Measurements from ENCODE around the gene NSUN2.
"Not testable (repeated sequence)": the region's sequence is repeated elsewhere in the genome, so short reads cannot be mapped to it uniquely, and the experiment has no call there.

Gene NSUN2

GRCh38 chr5:6632888-6633468, at the start of gene NSUN2, which contains the start of gene SRD5A1:
Gene NSUN2 (minus strand): TSS chr5:6633044. CDS start chr5:6632979, 65 bp downstream.
Gene SRD5A1 (plus strand): TSS chr5:6633440. CDS start chr5:6633577, 137 bp downstream.
- peak; percentile 73 to 90 for DNase-seq (ENCODE audit: low read depth in 1 of 2, low spot score in 1 of 2)

GRCh38 chr5:6682239-6682638, 49.4 kb upstream of the NSUN2 start:
- no peak for DNase-seq (ENCODE audit: low read depth in 1 of 2, low spot score in 1 of 2)

GRCh38 chr5:6681682-6682081, 48.8 kb upstream of the NSUN2 start:
- no peak for DNase-seq (ENCODE audit: low read depth in 1 of 2, low spot score in 1 of 2)

- DNase-seq (ENCODE audit: low read depth in 1 of 2, low spot score in 1 of 2) = no peak
Measured at GRCh38 chr5:6680922-6681321, 48.1 kb upstream of the NSUN2 start.

- DNase-seq (ENCODE audit: low read depth in 1 of 2, low spot score in 1 of 2) = no peak
Measured at GRCh38 chr5:6678385-6678784, 45.5 kb upstream of the NSUN2 start.

- DNase-seq (ENCODE audit: low read depth in 1 of 2, low spot score in 1 of 2) = no peak
Measured at GRCh38 chr5:6676702-6677101, 43.9 kb upstream of the NSUN2 start.

- DNase-seq (ENCODE audit: low read depth in 1 of 2, low spot score in 1 of 2) = no peak
Measured at GRCh38 chr5:6675784-6676491, 43.1 kb upstream of the NSUN2 start.

GRCh38 chr5:6674886-6675285, 42.0 kb upstream of the NSUN2 start:
- DNase-seq (ENCODE audit: low read depth in 1 of 2, low spot score in 1 of 2) = no peak

- no peak for DNase-seq (ENCODE audit: low read depth in 1 of 2, low spot score in 1 of 2)
Measured at GRCh38 chr5:6674421-6674820, 41.6 kb upstream of the NSUN2 start.

GRCh38 chr5:6673963-6674362, 41.1 kb upstream of the NSUN2 start:
- no peak for DNase-seq (ENCODE audit: low read depth in 1 of 2, low spot score in 1 of 2)

- no peak for DNase-seq (ENCODE audit: low read depth in 1 of 2, low spot score in 1 of 2)
Measured at GRCh38 chr5:6673031-6673430, 40.2 kb upstream of the NSUN2 start.

- not testable (repeated sequence) for DNase-seq (ENCODE audit: low read depth in 1 of 2, low spot score in 1 of 2)
Measured at GRCh38 chr5:6668717-6669116, 35.9 kb upstream of the NSUN2 start.

GRCh38 chr5:6667648-6668047, 34.8 kb upstream of the NSUN2 start:
- DNase-seq (ENCODE audit: low read depth in 1 of 2, low spot score in 1 of 2) = no peak

GRCh38 chr5:6666762-6667161, 33.9 kb upstream of the NSUN2 start:
- no peak for DNase-seq (ENCODE audit: low read depth in 1 of 2, low spot score in 1 of 2)

- no peak for DNase-seq (ENCODE audit: low read depth in 1 of 2, low spot score in 1 of 2)
Measured at GRCh38 chr5:6660688-6661087, 27.8 kb upstream of the NSUN2 start.

- DNase-seq (ENCODE audit: low read depth in 1 of 2, low spot score in 1 of 2) = no peak
Measured at GRCh38 chr5:6659941-6660684, 27.3 kb upstream of the NSUN2 start.

- DNase-seq (ENCODE audit: low read depth in 1 of 2, low spot score in 1 of 2) = no peak
Measured at GRCh38 chr5:6656680-6657079, 23.8 kb upstream of the NSUN2 start.

GRCh38 chr5:6655432-6655831, 22.6 kb upstream of the NSUN2 start:
- DNase-seq (ENCODE audit: low read depth in 1 of 2, low spot score in 1 of 2) = no peak

- DNase-seq (ENCODE audit: low read depth in 1 of 2, low spot score in 1 of 2) = no peak
Measured at GRCh38 chr5:6652025-6652424, 19.2 kb upstream of the NSUN2 start.

GRCh38 chr5:6649681-6650080, 16.8 kb upstream of the NSUN2 start:
- DNase-seq (ENCODE audit: low read depth in 1 of 2, low spot score in 1 of 2) = no peak

GRCh38 chr5:6649186-6649585, 16.3 kb upstream of the NSUN2 start:
- no peak for DNase-seq (ENCODE audit: low read depth in 1 of 2, low spot score in 1 of 2)

Measured in activated T-helper 1 cell treated with anti-CD3 and anti-CD28 coated beads, Interleukin-2, amount 50 U/mL, for 16 hours (primary cell).